Trophoblast cell (in vitro differentiated cells and primary cell): Measurements from ENCODE around the gene AGAP1.
A peak's percentile ranks its signal among the peaks of the same experiment; 100 is the strongest.

Experiments
- DNase-seq, 2 donors: peaks; one replicate each; pipeline ENCODE4 v3.0.0-alpha.2; 2016
- H2AFZ ChIP-seq: 2 replicates; pipeline ENCODE4 v1.6.1; 2013; ENCODE audit warnings: low read length, moderate library complexity, mild to moderate bottlenecking; ENCODE audit not compliant: insufficient read depth, poor library complexity
- H2AK5ac ChIP-seq: 2 replicates; pipeline ENCODE4 v1.6.1; 2013; ENCODE audit warnings: mild to moderate bottlenecking, low read length
- H2BK120ac ChIP-seq: 2 replicates; pipeline ENCODE4 v1.6.1; 2013; ENCODE audit warnings: low read length, mild to moderate bottlenecking, moderate library complexity; ENCODE audit not compliant: insufficient read depth, poor library complexity
- H2BK12ac ChIP-seq: 2 replicates; pipeline ENCODE4 v1.6.1; 2013; ENCODE audit warnings: mild to moderate bottlenecking, low read length, moderate library complexity
- H2BK5ac ChIP-seq: 2 replicates; pipeline ENCODE4 v1.6.1; 2013; ENCODE audit warnings: low read length, low read depth, moderate library complexity, mild to moderate bottlenecking; ENCODE audit not compliant: poor library complexity
- H3K14ac ChIP-seq: 2 replicates; pipeline ENCODE4 v1.6.1; 2013; ENCODE audit warnings: mild to moderate bottlenecking, low read length
- H3K18ac ChIP-seq: 2 replicates; pipeline ENCODE4 v1.6.1; 2013; ENCODE audit warnings: mild to moderate bottlenecking, low read length
- H3K23ac ChIP-seq: 2 replicates; pipeline ENCODE4 v1.6.1; 2013; ENCODE audit warnings: low read length
- H3K27ac ChIP-seq: 2 replicates; pipeline ENCODE4 v1.5.1; 2013; ENCODE audit warnings: low read depth, mild to moderate bottlenecking, inconsistent platforms, low read length, moderate library complexity
- H3K27me3 ChIP-seq: 2 replicates; pipeline ENCODE4 v1.6.1; 2013; ENCODE audit warnings: inconsistent platforms, mild to moderate bottlenecking, low read length, moderate library complexity; ENCODE audit not compliant: insufficient read depth
- H3K36me3 ChIP-seq, 2 experiments: 1 replicate in 1 of 2; 2 replicates in 1 of 2; pipeline ENCODE4 v1.6.1; 2013; ENCODE audit warnings: low read length in 2 of 2, mild to moderate bottlenecking in 2 of 2, moderate library complexity in 1 of 2; ENCODE audit not compliant: insufficient read depth in 2 of 2, control insufficient read depth in 1 of 2
- H3K4ac ChIP-seq: 2 replicates; pipeline ENCODE4 v1.6.1; 2013; ENCODE audit warnings: low read depth, mild to moderate bottlenecking, low read length, moderate library complexity
- H3K4me1 ChIP-seq, 2 experiments: 1 replicate in 1 of 2; 2 replicates in 1 of 2; pipeline ENCODE4 v1.6.1; 2013; ENCODE audit warnings: low read length in 2 of 2, mild to moderate bottlenecking in 2 of 2, moderate library complexity in 1 of 2; ENCODE audit not compliant: insufficient read depth in 2 of 2, control insufficient read depth in 1 of 2
- H3K4me2 ChIP-seq: 2 replicates; pipeline ENCODE4 v1.6.1; 2013; ENCODE audit warnings: inconsistent platforms, mild to moderate bottlenecking, low read length, moderate library complexity
- H3K4me3 ChIP-seq: 2 replicates; pipeline ENCODE4 v1.5.1; 2013; ENCODE audit warnings: mild to moderate bottlenecking, low read depth, low read length, inconsistent platforms
- H3K79me1 ChIP-seq: one replicate; pipeline ENCODE4 v1.6.1; 2013; ENCODE audit warnings: low read length
- H3K79me2 ChIP-seq: 2 replicates; pipeline ENCODE4 v1.6.1; 2013; ENCODE audit warnings: low read length, mild to moderate bottlenecking; ENCODE audit not compliant: control insufficient read depth, insufficient read depth, poor library complexity
- H3K9ac ChIP-seq: 2 replicates; pipeline ENCODE4 v1.6.1; 2013; ENCODE audit warnings: mild to moderate bottlenecking, low read length
- H3K9me3 ChIP-seq: 2 replicates; pipeline ENCODE4 v1.6.1; 2013; ENCODE audit warnings: low read depth, mild to moderate bottlenecking, control low read depth, inconsistent platforms, low read length; ENCODE audit not compliant: insufficient read depth
- H4K12ac ChIP-seq: 2 replicates; pipeline ENCODE4 v1.6.1; 2013; ENCODE audit warnings: low read depth, mild to moderate bottlenecking, low read length, moderate library complexity
- H4K8ac ChIP-seq: 2 replicates; pipeline ENCODE4 v1.6.1; 2013; ENCODE audit warnings: low read depth, mild to moderate bottlenecking, low read length, moderate library complexity
- H4K91ac ChIP-seq: one replicate; pipeline ENCODE4 v1.6.1; 2013; ENCODE audit warnings: low read depth, mild to moderate bottlenecking, low read length, moderate library complexity
- WGBS: extraction: QIAGEN DNeasy Blood & Tissue Kit; methylation state at CpG from one replicate; pipeline ENCODE4 v1.1.7; 2013; ENCODE audit warnings: missing lambda C conversion rate; ENCODE audit not compliant: insufficient read length, insufficient coverage; ENCODE audit errors: extremely low coverage; 5-methylcytosine and 5-hydroxymethylcytosine counted together

Gene AGAP1

DNA sequence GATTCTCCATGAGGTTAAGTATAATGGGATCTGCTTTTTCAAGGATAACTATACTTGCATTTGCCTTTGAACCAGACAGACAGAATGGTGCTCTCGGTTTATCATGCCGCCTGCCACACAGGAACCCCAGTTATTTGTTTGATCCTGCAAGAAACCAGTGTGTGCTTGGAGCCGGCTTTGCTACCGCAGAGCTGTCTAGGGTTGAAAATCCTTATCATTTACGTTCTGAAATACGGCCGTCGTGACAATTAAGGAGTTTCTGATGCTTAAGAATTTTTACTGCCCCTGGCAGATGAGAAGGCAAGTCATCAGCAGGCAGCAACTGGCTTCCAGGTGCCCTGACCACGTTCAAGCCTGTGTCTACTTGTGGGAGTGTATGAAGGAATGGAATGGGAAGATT, 562.3 kb downstream of the AGAP1 start:
- H3K4me2 ChIP-seq, result no peak overlapping the region
- no peak overlapping the region for H3K4me3 ChIP-seq
- H3K36me3 ChIP-seq, result no peaks in the 10 kb centered on the region
- no peaks in the 10 kb centered on the region for H3K79me1 ChIP-seq
- no peak overlapping the region for H2AFZ ChIP-seq
- no peak overlapping the region for H2AK5ac ChIP-seq
- no peak for DNase-seq
- no peak overlapping the region for H2BK12ac ChIP-seq
- H3K18ac ChIP-seq, result no peak overlapping the region
- no peak overlapping the region for H3K14ac ChIP-seq
- no peak overlapping the region for H3K9ac ChIP-seq
- H4K8ac ChIP-seq, result no peak overlapping the region
- H2BK5ac ChIP-seq, result no peak overlapping the region
- no peak overlapping the region for H3K23ac ChIP-seq
- H3K9me3 ChIP-seq, result peaks cover 5% of the 10 kb centered on the region
- H4K12ac ChIP-seq, result no peak overlapping the region
- no peaks in the 10 kb centered on the region for H3K79me2 ChIP-seq
- H2BK120ac ChIP-seq, result no peak overlapping the region
- H3K4ac ChIP-seq, result no peak overlapping the region
- H3K4me1 ChIP-seq, result no peaks in the 10 kb centered on the region
- H3K27ac ChIP-seq, result no peak overlapping the region
- no peaks in the 10 kb centered on the region for H3K27me3 ChIP-seq
- no CpG with 5 or more reads among the region's 9 CpGs for WGBS
- no peak overlapping the region for H4K91ac ChIP-seq

DNA sequence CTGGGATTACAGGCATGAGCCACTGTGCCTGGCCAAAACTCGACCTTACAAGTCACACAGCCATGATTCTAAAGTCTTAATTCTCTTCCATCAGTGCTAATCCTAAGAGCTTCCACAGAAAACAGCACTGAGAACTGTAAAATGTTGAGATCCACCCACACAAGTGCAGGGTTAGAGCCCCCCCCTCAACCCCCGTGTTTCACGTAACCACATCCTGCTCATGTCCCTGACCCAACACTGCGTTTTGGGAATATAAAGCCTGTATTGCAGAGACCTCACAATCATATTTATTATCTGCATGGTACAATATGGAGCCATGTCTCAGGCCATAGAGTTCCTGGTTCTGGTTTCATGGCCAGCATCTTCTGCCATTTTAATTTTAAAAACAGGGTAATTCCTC, 563.5 kb downstream of the AGAP1 start:
- no CpG with 5 or more reads among the region's 4 CpGs for WGBS
- no peak overlapping the region for H4K12ac ChIP-seq
- no peak overlapping the region for H4K91ac ChIP-seq
- H2BK5ac ChIP-seq, result no peak overlapping the region
- no peak overlapping the region for H3K9ac ChIP-seq
- H3K36me3 ChIP-seq, result no peaks in the 10 kb centered on the region
- DNase-seq, result no peak
- H3K79me1 ChIP-seq, result no peaks in the 10 kb centered on the region
- H3K27me3 ChIP-seq, result no peaks in the 10 kb centered on the region
- H3K14ac ChIP-seq, result no peak overlapping the region
- no peak overlapping the region for H3K4me3 ChIP-seq
- no peak overlapping the region for H2AK5ac ChIP-seq
- no peaks in the 10 kb centered on the region for H3K79me2 ChIP-seq
- H3K9me3 ChIP-seq, result peaks cover 5% of the 10 kb centered on the region
- no peak overlapping the region for H3K4me2 ChIP-seq
- no peak overlapping the region for H3K4ac ChIP-seq
- H3K4me1 ChIP-seq, result no peaks in the 10 kb centered on the region
- H2BK12ac ChIP-seq, result no peak overlapping the region
- H2AFZ ChIP-seq, result no peak overlapping the region
- H3K23ac ChIP-seq, result no peak overlapping the region
- no peak overlapping the region for H3K18ac ChIP-seq
- no peak overlapping the region for H4K8ac ChIP-seq
- no peak overlapping the region for H2BK120ac ChIP-seq
- H3K27ac ChIP-seq, result no peak overlapping the region

DNA sequence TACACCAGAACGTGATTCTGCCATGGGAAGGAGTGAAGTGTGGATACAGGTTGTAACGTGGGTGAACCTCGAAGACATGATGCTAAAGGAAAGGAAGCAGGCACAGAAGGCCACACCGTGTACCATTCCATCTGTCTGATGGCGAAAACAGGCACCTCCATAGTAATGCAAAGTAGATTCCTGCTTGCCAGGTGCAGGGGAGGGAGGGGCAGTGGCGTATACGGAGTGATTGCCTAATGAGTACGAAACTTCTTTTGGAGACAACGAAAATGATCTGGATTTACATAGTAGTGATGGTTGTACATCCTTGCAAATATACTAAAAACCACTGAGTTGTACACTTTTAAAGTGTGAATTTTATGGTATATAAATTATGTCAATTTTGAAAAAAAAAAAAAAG, 567.7 kb downstream of the AGAP1 start:
- H3K79me1 ChIP-seq, result no peaks in the 10 kb centered on the region
- no peak overlapping the region for H3K4ac ChIP-seq
- no peak overlapping the region for H3K23ac ChIP-seq
- no peaks in the 10 kb centered on the region for H3K79me2 ChIP-seq
- H2BK12ac ChIP-seq, result no peak overlapping the region
- no peak overlapping the region for H3K4me3 ChIP-seq
- no peak overlapping the region for H3K14ac ChIP-seq
- no peak overlapping the region for H2BK5ac ChIP-seq
- no peaks in the 10 kb centered on the region for H3K27me3 ChIP-seq
- no peak overlapping the region for H2AFZ ChIP-seq
- H3K4me2 ChIP-seq, result no peak overlapping the region
- peak in 1 of 2 donors; percentile 15 for DNase-seq
- H4K12ac ChIP-seq, result no peak overlapping the region
- no peaks in the 10 kb centered on the region for H3K4me1 ChIP-seq
- H2AK5ac ChIP-seq, result no peak overlapping the region
- no CpG with 5 or more reads among the region's 9 CpGs for WGBS
- H4K91ac ChIP-seq, result no peak overlapping the region
- H3K27ac ChIP-seq, result no peak overlapping the region
- H3K18ac ChIP-seq, result no peak overlapping the region
- H2BK120ac ChIP-seq, result no peak overlapping the region
- H3K9me3 ChIP-seq, result peaks cover 3% of the 10 kb centered on the region
- H3K36me3 ChIP-seq, result no peaks in the 10 kb centered on the region
- no peak overlapping the region for H3K9ac ChIP-seq
- H4K8ac ChIP-seq, result no peak overlapping the region

DNA sequence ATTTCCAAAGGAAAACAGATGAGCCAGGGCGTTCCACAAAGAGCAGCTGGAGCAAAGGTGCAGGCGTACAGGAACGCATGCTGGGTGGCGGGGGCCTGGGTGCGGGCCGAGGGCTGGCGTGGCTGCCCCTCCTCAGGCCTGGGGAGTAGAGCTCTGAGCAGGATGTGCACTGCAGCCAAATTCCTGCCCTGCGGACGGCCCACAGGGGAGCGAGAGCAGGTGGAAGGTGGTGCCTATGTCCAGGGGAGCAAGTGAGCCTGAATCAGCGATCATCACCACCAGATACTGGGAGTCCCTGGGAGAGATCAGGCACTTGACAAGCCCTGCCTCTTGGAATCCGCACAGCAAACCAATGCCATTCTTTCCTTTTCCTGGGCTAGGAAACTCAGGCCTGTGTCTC, 568.1 kb downstream of the AGAP1 start:
- no peak overlapping the region for H3K9ac ChIP-seq
- H3K14ac ChIP-seq, result no peak overlapping the region
- H3K4me2 ChIP-seq, result no peak overlapping the region
- no peaks in the 10 kb centered on the region for H3K27me3 ChIP-seq
- H2BK120ac ChIP-seq, result no peak overlapping the region
- H3K4me3 ChIP-seq, result no peak overlapping the region
- no peak overlapping the region for H3K4ac ChIP-seq
- WGBS, result no CpG with 5 or more reads among the region's 12 CpGs
- no peak overlapping the region for H3K18ac ChIP-seq
- no peaks in the 10 kb centered on the region for H3K79me2 ChIP-seq
- no peak overlapping the region for H3K27ac ChIP-seq
- no peak overlapping the region for H2AFZ ChIP-seq
- H3K79me1 ChIP-seq, result no peaks in the 10 kb centered on the region
- peak; percentile 4 to 41 for DNase-seq
- H4K12ac ChIP-seq, result no peak overlapping the region
- no peak overlapping the region for H4K91ac ChIP-seq
- H3K36me3 ChIP-seq, result no peaks in the 10 kb centered on the region
- no peak overlapping the region for H2AK5ac ChIP-seq
- peaks cover 1% of the 10 kb centered on the region for H3K9me3 ChIP-seq
- no peaks in the 10 kb centered on the region for H3K4me1 ChIP-seq
- no peak overlapping the region for H4K8ac ChIP-seq
- no peak overlapping the region for H2BK12ac ChIP-seq
- no peak overlapping the region for H2BK5ac ChIP-seq
- H3K23ac ChIP-seq, result no peak overlapping the region
